Superior temporal gyrus (tissue), 1 donor: ENCODE measurements around the gene UGP2.
"Not testable (repeated sequence)": the region's sequence is repeated elsewhere in the genome, so short reads cannot be mapped to it uniquely, and the experiment has no call there.

Experiments used
- DNase-seq: peaks from one replicate; pipeline ENCODE4 v3.0.0-alpha.2; 2016; ENCODE audit errors: extremely low spot score

Gene UGP2

GRCh38 chr2:63840081-63840784 is 1.5 kb upstream of the UGP2 start:
- no peak for DNase-seq

- peak; percentile 99 for DNase-seq
Measured at GRCh38 chr2:63840785-63841253, 877 bp upstream of the UGP2 start.

GRCh38 chr2:63842149-63843061 is 709 bp downstream of the UGP2 start:
- peak; percentile 62 for DNase-seq

GRCh38 chr2:63843093-63843492 is 1.4 kb downstream of the UGP2 start:
- no peak for DNase-seq

GRCh38 chr2:63843791-63844190 is 2.1 kb downstream of the UGP2 start:
- no peak for DNase-seq

- no peak for DNase-seq
Measured at GRCh38 chr2:63844616-63845015, 2.9 kb downstream of the UGP2 start.

GRCh38 chr2:63845866-63846265 is 4.2 kb downstream of the UGP2 start:
- DNase-seq, result no peak

GRCh38 chr2:63846487-63846886 is 4.8 kb downstream of the UGP2 start:
- no peak for DNase-seq

- not testable (repeated sequence) for DNase-seq
Measured at GRCh38 chr2:63847571-63847970, 5.9 kb downstream of the UGP2 start.

GRCh38 chr2:63849381-63850203 is 7.9 kb downstream of the UGP2 start:
- DNase-seq, result peak; percentile 72

- DNase-seq, result no peak
Measured at GRCh38 chr2:63850204-63850571, 8.5 kb downstream of the UGP2 start.

- DNase-seq, result no peak
Measured at GRCh38 chr2:63850649-63851048, 9.0 kb downstream of the UGP2 start.

- no peak for DNase-seq
Measured at GRCh38 chr2:63851691-63852311, 10.1 kb downstream of the UGP2 start.

GRCh38 chr2:63853527-63854310 is 12.0 kb downstream of the UGP2 start:
- DNase-seq, result no peak

GRCh38 chr2:63855418-63856302 is 14.0 kb downstream of the UGP2 start:
- no peak for DNase-seq

- DNase-seq, result no peak
Measured at GRCh38 chr2:63856303-63856603, 14.6 kb downstream of the UGP2 start.

- no peak for DNase-seq
Measured at GRCh38 chr2:63858291-63858690, 16.6 kb downstream of the UGP2 start.

- DNase-seq, result peak; percentile 87
Measured at GRCh38 chr2:63861220-63861822, 19.6 kb downstream of the UGP2 start.

- DNase-seq, result no peak
Measured at GRCh38 chr2:63862806-63863205, 21.1 kb downstream of the UGP2 start.

GRCh38 chr2:63863707-63864106 is 22.0 kb downstream of the UGP2 start:
- no peak for DNase-seq
